ENCODE data around the gene ATRNL1.

DNA sequence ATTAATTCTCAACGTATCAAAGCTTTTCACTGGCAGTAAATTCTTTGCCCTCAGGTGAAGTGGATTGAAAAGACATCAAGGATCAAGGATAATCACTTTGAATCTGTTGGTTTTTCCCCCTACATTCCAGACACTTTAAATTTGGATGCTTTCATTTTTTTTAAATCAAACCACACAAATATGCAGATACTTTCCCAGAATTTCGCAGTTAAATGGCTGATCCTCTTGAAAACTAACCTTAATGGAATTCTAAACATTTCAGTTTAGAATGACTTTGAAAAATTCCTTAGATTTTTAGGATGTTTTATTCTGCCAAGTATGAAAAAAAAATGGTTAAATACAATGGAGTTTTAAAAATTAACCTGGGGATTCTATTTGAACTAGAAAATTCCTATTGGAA, 853.9 kb downstream of the ATRNL1 start:
- TF ChIP-seq GATA2 (CRISPR knock-in tag; IDR thresholded peaks at IDR 0.05) (no peak), RAD21 (IDR thresholded peaks at IDR 0.05; ENCODE audit: low read length) (no peak), CHD2 (IDR thresholded peaks at IDR 0.05; ENCODE audit: low read length, partially characterized antibody) (no peak), FOXJ3 (CRISPR knock-in tag; IDR thresholded peaks at IDR 0.05) (no peak), TAF1 (IDR thresholded peaks at IDR 0.05; ENCODE audit: borderline replicate concordance, low read depth, low read length) (no peak), EZH2phosphoT487 (IDR thresholded peaks at IDR 0.05; ENCODE audit: borderline replicate concordance, low read depth) (no peak)
- TF ChIP-seq, protein P1, sequence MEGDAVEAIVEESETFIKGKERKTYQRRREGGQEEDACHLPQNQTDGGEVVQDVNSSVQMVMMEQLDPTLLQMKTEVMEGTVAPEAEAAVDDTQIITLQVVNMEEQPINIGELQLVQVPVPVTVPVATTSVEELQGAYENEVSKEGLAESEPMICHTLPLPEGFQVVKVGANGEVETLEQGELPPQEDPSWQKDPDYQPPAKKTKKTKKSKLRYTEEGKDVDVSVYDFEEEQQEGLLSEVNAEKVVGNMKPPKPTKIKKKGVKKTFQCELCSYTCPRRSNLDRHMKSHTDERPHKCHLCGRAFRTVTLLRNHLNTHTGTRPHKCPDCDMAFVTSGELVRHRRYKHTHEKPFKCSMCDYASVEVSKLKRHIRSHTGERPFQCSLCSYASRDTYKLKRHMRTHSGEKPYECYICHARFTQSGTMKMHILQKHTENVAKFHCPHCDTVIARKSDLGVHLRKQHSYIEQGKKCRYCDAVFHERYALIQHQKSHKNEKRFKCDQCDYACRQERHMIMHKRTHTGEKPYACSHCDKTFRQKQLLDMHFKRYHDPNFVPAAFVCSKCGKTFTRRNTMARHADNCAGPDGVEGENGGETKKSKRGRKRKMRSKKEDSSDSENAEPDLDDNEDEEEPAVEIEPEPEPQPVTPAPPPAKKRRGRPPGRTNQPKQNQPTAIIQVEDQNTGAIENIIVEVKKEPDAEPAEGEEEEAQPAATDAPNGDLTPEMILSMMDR (IDR thresholded peaks at IDR 0.05), result no peak
- TF ChIP-seq, protein P2, sequence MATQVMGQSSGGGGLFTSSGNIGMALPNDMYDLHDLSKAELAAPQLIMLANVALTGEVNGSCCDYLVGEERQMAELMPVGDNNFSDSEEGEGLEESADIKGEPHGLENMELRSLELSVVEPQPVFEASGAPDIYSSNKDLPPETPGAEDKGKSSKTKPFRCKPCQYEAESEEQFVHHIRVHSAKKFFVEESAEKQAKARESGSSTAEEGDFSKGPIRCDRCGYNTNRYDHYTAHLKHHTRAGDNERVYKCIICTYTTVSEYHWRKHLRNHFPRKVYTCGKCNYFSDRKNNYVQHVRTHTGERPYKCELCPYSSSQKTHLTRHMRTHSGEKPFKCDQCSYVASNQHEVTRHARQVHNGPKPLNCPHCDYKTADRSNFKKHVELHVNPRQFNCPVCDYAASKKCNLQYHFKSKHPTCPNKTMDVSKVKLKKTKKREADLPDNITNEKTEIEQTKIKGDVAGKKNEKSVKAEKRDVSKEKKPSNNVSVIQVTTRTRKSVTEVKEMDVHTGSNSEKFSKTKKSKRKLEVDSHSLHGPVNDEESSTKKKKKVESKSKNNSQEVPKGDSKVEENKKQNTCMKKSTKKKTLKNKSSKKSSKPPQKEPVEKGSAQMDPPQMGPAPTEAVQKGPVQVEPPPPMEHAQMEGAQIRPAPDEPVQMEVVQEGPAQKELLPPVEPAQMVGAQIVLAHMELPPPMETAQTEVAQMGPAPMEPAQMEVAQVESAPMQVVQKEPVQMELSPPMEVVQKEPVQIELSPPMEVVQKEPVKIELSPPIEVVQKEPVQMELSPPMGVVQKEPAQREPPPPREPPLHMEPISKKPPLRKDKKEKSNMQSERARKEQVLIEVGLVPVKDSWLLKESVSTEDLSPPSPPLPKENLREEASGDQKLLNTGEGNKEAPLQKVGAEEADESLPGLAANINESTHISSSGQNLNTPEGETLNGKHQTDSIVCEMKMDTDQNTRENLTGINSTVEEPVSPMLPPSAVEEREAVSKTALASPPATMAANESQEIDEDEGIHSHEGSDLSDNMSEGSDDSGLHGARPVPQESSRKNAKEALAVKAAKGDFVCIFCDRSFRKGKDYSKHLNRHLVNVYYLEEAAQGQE (IDR thresholded peaks at IDR 0.05; ENCODE audit: low read depth, low read length), result no peak
